K562 (cell line): ENCODE data around the gene CPSF4. TPM values are rescaled to one million over a fixed set of nuclear protein-coding genes. Genes with fewer than 3 reads are reported as not detected.
A peak's percentile ranks its signal among the peaks of the same experiment; 100 is the strongest.

ENCODE experiments used
- BMI1 ChIP-seq: fragments of 150-350 bp; IDR thresholded peaks from 2 replicates; pipeline ENCODE4 v1.6.1; 2014; ENCODE audit warnings: low read length
- CBX3 ChIP-seq, 2 experiments: IDR thresholded peaks; 1 replicate in 1 of 2; 2 replicates in 1 of 2; pipeline ENCODE4 v1.6.1; 2012; ENCODE audit warnings: inconsistent platforms in 2 of 2, low read length in 2 of 2, borderline replicate concordance in 1 of 2, control low read depth in 1 of 2
- E2F5 ChIP-seq: sonication (generic); formaldehyde crosslinking; IDR thresholded peaks from 2 replicates; pipeline ENCODE4 v1.8.0; 2022; ENCODE audit warnings: mild to moderate bottlenecking, missing genetic modification reagents
- SMARCA5 ChIP-seq: fragments of 450-650 bp; IDR thresholded peaks from 2 replicates; pipeline ENCODE4 v1.6.1; 2016
- SNAPC5 ChIP-seq: fragments of 250-450 bp; sonication (Bioruptor Pico); IDR thresholded peaks from 2 replicates; pipeline ENCODE4 v1.8.0; 2021; ENCODE audit warnings: moderate library complexity, mild to moderate bottlenecking, inconsistent platforms
- SOX6 ChIP-seq: fragments of 450-650 bp; IDR thresholded peaks from 2 replicates; pipeline ENCODE4 v1.6.1; 2014; ENCODE audit warnings: mild to moderate bottlenecking
- ZBTB7A ChIP-seq: IDR thresholded peaks from 2 replicates; pipeline ENCODE4 v1.6.1; 2011; ENCODE audit warnings: low read depth, mild to moderate bottlenecking, low read length, moderate library complexity, borderline replicate concordance; ENCODE audit not compliant: control insufficient read depth
- ZNF274 ChIP-seq: IDR thresholded peaks from 2 replicates; pipeline ENCODE4 v1.6.1; 2011; ENCODE audit warnings: low read depth, mild to moderate bottlenecking, low read length, moderate library complexity, borderline replicate concordance
- ZNF407 ChIP-seq: fragments of 450-650 bp; IDR thresholded peaks from 2 replicates; pipeline ENCODE4 v1.6.1; 2016; ENCODE audit warnings: low read depth
- ZNF586 ChIP-seq: fragments of 450-650 bp; formaldehyde crosslinking; conservative IDR thresholded peaks from 2 replicates; pipeline ENCODE4 v1.4.0; 2020; ENCODE audit warnings: mild to moderate bottlenecking, moderate library complexity
- ZNF76 ChIP-seq: fragments of 250-450 bp; sonication (Bioruptor Pico); IDR thresholded peaks from 2 replicates; pipeline ENCODE4 v1.4.0; 2020; ENCODE audit warnings: mild to moderate bottlenecking, moderate library complexity, borderline replicate concordance
- polyA plus RNA-seq, 8 experiments: library from polyadenylated mRNA; depleted of rRNA in 4 of 8; stranded (reverse) in 5 of 8; unstranded in 3 of 8; fragments of >200 nt; fragmentation: Nextera tagmentation in 2 of 8; fragmentation: Illumina TruSeq in 1 of 8; extraction: Ambion mirVana in 2 of 8; extraction: Trizol in 1 of 8; gene quantifications; 2 replicates each; pipeline versions ENCODE4 v1.2.1 to v1.2.3, GENCODE V29; 2011 to 2014; ENCODE audit warnings: inconsistent platforms in 1 of 8, missing spikeins in 1 of 8
- total RNA-seq, 7 experiments: library from RNA; depleted of rRNA in 6 of 7; stranded (reverse); fragments of >200 nt in 6 of 7; fragmentation: Illumina TruSeq in 2 of 7; extraction: Trizol in 2 of 7; gene quantifications; 2 replicates each; pipeline versions ENCODE4 v1.2.1 to v1.2.3, GENCODE V29; 2011 to 2021; ENCODE audit warnings: low replicate concordance in 1 of 7
- TF ChIP-seq, protein P1 (sequence below): sonication (generic); formaldehyde crosslinking; IDR thresholded peaks from 2 replicates; pipeline ENCODE4 v1.8.0; 2022; ENCODE audit warnings: missing genetic modification reagents, mild to moderate bottlenecking, borderline replicate concordance
- TF ChIP-seq, protein P2 (sequence below): conservative IDR thresholded peaks from 2 replicates; pipeline ENCODE4 v1.6.1; 2011; ENCODE audit warnings: low read depth, mild to moderate bottlenecking, low read length; ENCODE audit not compliant: control insufficient read depth

CPSF4 gene
- total and polyA plus RNA-seq, 9 of the 15 experiments (the other 6 are each of a cell fraction or from before 2014, with no cell fraction given) = 16.9 to 118 (median 71.7) TPM

DNA sequence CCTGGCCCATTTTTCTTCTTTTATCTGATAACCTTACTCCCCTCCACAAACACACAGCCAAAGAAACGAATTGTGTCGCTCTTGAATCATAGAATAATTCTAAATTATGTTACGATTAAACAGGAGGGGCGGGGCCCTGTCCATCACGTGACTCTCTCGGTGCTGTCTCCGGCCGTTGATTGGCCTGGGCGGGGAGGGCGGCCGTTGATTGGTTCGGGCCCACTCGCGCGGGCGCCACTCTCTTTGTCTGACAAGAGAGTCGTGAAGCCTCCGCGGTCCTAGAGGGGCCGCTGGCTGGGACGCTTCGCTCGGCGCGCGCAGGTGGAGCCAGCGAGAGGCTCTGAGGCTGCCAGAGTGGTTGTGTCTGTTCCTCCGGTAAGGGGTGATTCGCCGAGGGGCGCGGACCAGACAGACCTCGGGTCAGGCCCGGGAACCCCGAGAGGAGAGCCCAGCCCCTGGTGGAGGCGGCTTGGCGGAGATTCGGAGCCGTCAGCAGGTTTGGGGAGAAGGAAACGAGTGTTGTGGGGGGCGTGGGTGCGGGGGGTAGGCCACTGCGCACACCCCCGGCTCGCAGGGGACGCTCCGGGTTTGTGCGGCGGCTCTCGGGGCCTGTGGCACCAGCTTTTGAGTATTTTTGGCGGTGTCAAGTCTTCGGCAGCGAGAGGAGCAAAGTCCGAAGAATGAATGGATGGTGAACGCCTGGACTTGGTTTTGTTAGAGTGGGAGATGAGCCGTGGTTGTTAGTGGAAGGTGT, 34.0 kb downstream of the CPSF4 start, which contains the start of gene ZNF789 (continued):
- TF ChIP-seq ZNF407 (no peak), CBX3 (IDR thresholded peaks at IDR 0.05; ENCODE audit: borderline replicate concordance in 1 of 2, low read length in 2 of 2) (no peak; a peak in 1 of 3 replicates), ZNF586 (CRISPR knock-in tag) (0 out of 2 replicates have a peak, but pooled peaks have one; percentile 16), ZNF76 (0 out of 2 replicates have a peak, but pooled peaks have one; percentile 61), SNAPC5 (CRISPR knock-in tag) (no peak), SOX6 (no peak), ZBTB7A (peak; percentile 73; the same call in 1 of the 2 replicates), BMI1 (no peak), SMARCA5 (no peak), ZNF274 (no peak), E2F5 (CRISPR knock-in tag) (no peak)
- TF ChIP-seq, protein P1, sequence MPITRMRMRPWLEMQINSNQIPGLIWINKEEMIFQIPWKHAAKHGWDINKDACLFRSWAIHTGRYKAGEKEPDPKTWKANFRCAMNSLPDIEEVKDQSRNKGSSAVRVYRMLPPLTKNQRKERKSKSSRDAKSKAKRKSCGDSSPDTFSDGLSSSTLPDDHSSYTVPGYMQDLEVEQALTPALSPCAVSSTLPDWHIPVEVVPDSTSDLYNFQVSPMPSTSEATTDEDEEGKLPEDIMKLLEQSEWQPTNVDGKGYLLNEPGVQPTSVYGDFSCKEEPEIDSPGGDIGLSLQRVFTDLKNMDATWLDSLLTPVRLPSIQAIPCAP (CRISPR knock-in tag) = no peak
- TF ChIP-seq, protein P2, sequence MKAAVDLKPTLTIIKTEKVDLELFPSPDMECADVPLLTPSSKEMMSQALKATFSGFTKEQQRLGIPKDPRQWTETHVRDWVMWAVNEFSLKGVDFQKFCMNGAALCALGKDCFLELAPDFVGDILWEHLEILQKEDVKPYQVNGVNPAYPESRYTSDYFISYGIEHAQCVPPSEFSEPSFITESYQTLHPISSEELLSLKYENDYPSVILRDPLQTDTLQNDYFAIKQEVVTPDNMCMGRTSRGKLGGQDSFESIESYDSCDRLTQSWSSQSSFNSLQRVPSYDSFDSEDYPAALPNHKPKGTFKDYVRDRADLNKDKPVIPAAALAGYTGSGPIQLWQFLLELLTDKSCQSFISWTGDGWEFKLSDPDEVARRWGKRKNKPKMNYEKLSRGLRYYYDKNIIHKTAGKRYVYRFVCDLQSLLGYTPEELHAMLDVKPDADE = peak; percentile 33; the same call in 1 of the 2 replicates
